ENCODE results near the gene KLK4. TPM values are rescaled to one million over a fixed set of nuclear protein-coding genes. Genes with fewer than 3 reads are reported as not detected.

KLK4 gene
- total RNA-seq, 1 experiment from 2014 or later: not detected

DNA sequence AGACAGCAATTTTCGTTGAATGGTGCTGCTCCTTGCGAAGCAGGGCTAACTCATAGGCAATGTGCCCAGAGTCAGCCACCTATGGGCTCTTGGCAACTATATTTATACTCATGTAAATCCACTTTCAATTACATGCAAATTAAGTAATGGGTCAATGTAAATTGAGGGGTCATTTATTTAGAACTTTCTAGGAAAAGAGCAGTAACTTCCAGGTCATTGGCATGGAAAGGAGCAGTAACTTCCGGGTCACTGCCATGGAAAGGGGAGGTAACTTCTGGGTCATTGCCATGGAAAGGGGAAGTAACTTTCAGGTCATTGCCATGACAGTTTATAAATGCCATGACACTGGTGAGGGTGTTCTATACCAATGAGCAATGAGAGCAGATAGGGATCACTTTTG, 11.6 kb downstream of the KLK4 start:
- intact Hi-C loops (cut with micrococcal nuclease): no loop called here
- Mint-ChIP-seq H3K9me3 (ENCODE audit: unreplicated experiment) (peaks cover 7% of the 10 kb centered on the region), H3K36me3 (ENCODE audit: insufficient read depth, unreplicated experiment) (no peaks in the 10 kb centered on the region), H3K27ac (ENCODE audit: low read depth, unreplicated experiment) (no peak overlapping the region), H3K27me3 (ENCODE audit: insufficient read depth, unreplicated experiment) (no peaks in the 10 kb centered on the region), H3K4me1 (ENCODE audit: insufficient read depth, unreplicated experiment) (peaks cover 19% of the 10 kb centered on the region), H3K4me3 (ENCODE audit: unreplicated experiment) (no peak overlapping the region)
- no peak for DNase-seq (ENCODE audit: unreplicated experiment)
- TF ChIP-seq, protein P1, sequence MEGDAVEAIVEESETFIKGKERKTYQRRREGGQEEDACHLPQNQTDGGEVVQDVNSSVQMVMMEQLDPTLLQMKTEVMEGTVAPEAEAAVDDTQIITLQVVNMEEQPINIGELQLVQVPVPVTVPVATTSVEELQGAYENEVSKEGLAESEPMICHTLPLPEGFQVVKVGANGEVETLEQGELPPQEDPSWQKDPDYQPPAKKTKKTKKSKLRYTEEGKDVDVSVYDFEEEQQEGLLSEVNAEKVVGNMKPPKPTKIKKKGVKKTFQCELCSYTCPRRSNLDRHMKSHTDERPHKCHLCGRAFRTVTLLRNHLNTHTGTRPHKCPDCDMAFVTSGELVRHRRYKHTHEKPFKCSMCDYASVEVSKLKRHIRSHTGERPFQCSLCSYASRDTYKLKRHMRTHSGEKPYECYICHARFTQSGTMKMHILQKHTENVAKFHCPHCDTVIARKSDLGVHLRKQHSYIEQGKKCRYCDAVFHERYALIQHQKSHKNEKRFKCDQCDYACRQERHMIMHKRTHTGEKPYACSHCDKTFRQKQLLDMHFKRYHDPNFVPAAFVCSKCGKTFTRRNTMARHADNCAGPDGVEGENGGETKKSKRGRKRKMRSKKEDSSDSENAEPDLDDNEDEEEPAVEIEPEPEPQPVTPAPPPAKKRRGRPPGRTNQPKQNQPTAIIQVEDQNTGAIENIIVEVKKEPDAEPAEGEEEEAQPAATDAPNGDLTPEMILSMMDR (IDR thresholded peaks at IDR 0.05; ENCODE audit: unreplicated experiment): no peak
- POLR2A ChIA-PET: no interaction called here
- BruUV-seq (replicated peaks): no TSS peak
- CTCF ChIA-PET: interaction anchor here (1.7 kb wide), 1 partner anchor 22 kb away, joined by 8 read pairs; no protein-coding TSS in a partner anchor

DNA sequence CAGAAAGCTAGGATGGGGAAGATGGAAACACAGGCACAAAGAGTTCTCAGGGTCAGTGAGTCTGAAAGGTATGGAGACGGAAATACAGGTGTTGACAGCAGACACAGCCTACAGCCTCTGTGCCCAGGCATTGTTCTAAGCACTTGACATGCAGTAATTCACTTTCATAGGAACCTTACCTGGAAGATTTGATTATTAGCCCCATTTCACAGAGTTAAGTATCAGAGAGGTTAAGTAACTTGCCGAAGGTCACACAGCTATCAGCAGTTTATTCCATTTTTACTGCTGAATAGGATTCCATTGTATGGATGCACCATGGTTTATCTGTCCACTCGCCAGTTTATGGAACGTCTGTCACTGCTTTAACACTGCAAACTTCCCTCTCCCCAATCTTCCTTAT, 13.2 kb downstream of the KLK4 start:
- TF ChIP-seq, protein P1 (IDR thresholded peaks at IDR 0.05; ENCODE audit: unreplicated experiment): no peak
- no TSS peak for BruUV-seq (replicated peaks)
- Mint-ChIP-seq H3K27me3 (ENCODE audit: insufficient read depth, unreplicated experiment) (no peaks in the 10 kb centered on the region), H3K27ac (ENCODE audit: low read depth, unreplicated experiment) (no peak overlapping the region), H3K4me3 (ENCODE audit: unreplicated experiment) (no peak overlapping the region), H3K9me3 (ENCODE audit: unreplicated experiment) (peaks cover 7% of the 10 kb centered on the region), H3K4me1 (ENCODE audit: insufficient read depth, unreplicated experiment) (peaks cover 19% of the 10 kb centered on the region), H3K36me3 (ENCODE audit: insufficient read depth, unreplicated experiment) (no peaks in the 10 kb centered on the region)
- no peak for DNase-seq (ENCODE audit: unreplicated experiment)
- CTCF ChIA-PET: interaction anchor here (0.5 to 1.7 kb wide), 3 partner anchors 24 to 683 kb away, joined by 3 to 8 read pairs (median 4); no protein-coding TSS in a partner anchor
- POLR2A ChIA-PET: no interaction called here
- intact Hi-C loops (cut with micrococcal nuclease): no loop called here

DNA sequence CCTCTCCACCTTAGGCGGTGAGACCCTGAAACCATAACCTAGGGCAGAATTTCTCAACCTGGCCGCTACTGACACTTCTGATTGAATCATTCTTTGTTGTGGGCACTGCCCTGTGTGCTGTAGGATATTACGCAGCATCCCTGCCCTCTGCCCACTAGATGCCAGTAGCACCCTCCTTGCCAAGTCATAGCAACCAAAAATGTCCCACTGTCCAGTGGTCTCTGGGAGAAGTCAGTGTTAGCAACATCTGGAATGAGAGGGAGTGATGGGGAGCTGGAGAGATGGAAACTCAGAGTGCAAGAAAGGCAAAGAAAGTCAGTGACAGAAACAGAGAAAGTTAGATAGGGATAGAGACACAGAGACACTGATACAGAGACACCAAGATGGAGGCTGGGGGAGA, 13.6 kb downstream of the KLK4 start:
- H3K9me3 Mint-ChIP-seq (ENCODE audit: unreplicated experiment): peaks cover 7% of the 10 kb centered on the region
- peaks cover 19% of the 10 kb centered on the region for H3K4me1 Mint-ChIP-seq (ENCODE audit: insufficient read depth, unreplicated experiment)
- ChIA-PET CTCF (interaction anchor here (0.5 kb wide), 1 partner anchor 684 kb away, joined by 3 read pairs; no protein-coding TSS in a partner anchor), POLR2A (interaction anchor here (1.6 kb wide), 1 partner anchor 92 kb away, joined by 7 read pairs; no protein-coding TSS in a partner anchor)
- no peaks in the 10 kb centered on the region for H3K27me3 Mint-ChIP-seq (ENCODE audit: insufficient read depth, unreplicated experiment)
- no peak overlapping the region for H3K4me3 Mint-ChIP-seq (ENCODE audit: unreplicated experiment)
- DNase-seq (ENCODE audit: unreplicated experiment): no peak
- no TSS peak for BruUV-seq (replicated peaks)
- TF ChIP-seq, protein P1 (IDR thresholded peaks at IDR 0.05; ENCODE audit: unreplicated experiment): no peak
- intact Hi-C loops (cut with micrococcal nuclease): no loop called here
- no peaks in the 10 kb centered on the region for H3K36me3 Mint-ChIP-seq (ENCODE audit: insufficient read depth, unreplicated experiment)
- no peak overlapping the region for H3K27ac Mint-ChIP-seq (ENCODE audit: low read depth, unreplicated experiment)

DNA sequence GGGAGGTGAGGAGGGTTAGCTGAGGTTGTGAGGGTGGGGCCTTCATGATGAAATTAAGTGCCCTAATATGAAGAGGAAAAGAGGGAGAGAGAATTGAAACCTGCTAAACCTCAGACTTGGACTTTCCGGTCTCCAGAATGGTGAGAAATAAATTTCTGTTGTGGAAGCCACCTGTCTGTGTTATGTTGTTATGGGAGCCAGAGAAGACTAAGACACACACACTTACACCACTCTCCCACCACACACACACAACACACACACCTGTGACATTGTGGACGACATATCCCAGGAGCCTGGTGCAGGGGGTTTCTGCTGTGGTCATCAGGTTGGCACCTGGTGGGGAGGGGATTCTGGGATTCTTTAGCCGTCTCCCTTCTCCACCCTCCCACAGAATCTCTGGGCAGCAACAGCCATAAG, 14.0 kb downstream of the KLK4 start:
- Mint-ChIP-seq H3K27ac (ENCODE audit: low read depth, unreplicated experiment) (peak overlapping the region; percentile 82), H3K4me3 (ENCODE audit: unreplicated experiment) (no peak overlapping the region), H3K9me3 (ENCODE audit: unreplicated experiment) (peaks cover 7% of the 10 kb centered on the region), H3K27me3 (ENCODE audit: insufficient read depth, unreplicated experiment) (no peaks in the 10 kb centered on the region), H3K36me3 (ENCODE audit: insufficient read depth, unreplicated experiment) (no peaks in the 10 kb centered on the region), H3K4me1 (ENCODE audit: insufficient read depth, unreplicated experiment) (peaks cover 19% of the 10 kb centered on the region)
- CTCF ChIA-PET: no interaction called here
- no peak for DNase-seq (ENCODE audit: unreplicated experiment)
- intact Hi-C loops (cut with micrococcal nuclease): no loop called here
- POLR2A ChIA-PET: interaction anchor here (1.6 kb wide), 1 partner anchor 92 kb away, joined by 7 read pairs; no protein-coding TSS in a partner anchor
- TF ChIP-seq, protein P1 (IDR thresholded peaks at IDR 0.05; ENCODE audit: unreplicated experiment): no peak
- no TSS peak for BruUV-seq (replicated peaks)

Data from MCF 10A (cell line).